GM21515 (cell line): Measurements from ENCODE around the gene TMEM273.

Source experiments
- ATAC-seq: cut with Tn5 transposase; IDR thresholded peaks from one replicate; pipeline ENCODE4 v1.9.1; 2021; ENCODE audit not compliant: unreplicated experiment

The TMEM273 gene

GRCh38 chr10:49119746-49120145 is 68.4 kb downstream of the TMEM273 start:
- ATAC-seq = no peak

GRCh38 chr10:49118430-49119074 is 69.6 kb downstream of the TMEM273 start:
- ATAC-seq = no peak

- ATAC-seq = no peak
Observed at GRCh38 chr10:49117376-49118070, 70.7 kb downstream of the TMEM273 start.

- no peak for ATAC-seq
Observed at GRCh38 chr10:49116509-49117375, 71.4 kb downstream of the TMEM273 start.

GRCh38 chr10:49115796-49116508 is 72.2 kb downstream of the TMEM273 start:
- ATAC-seq = no peak

GRCh38 chr10:49115015-49115795 is 73.0 kb downstream of the TMEM273 start, which contains the start of gene VSTM4:
Gene VSTM4 (minus strand): TSS chr10:49115522. CDS start chr10:49115485, 37 bp downstream.
- ATAC-seq = no peak

- no peak for ATAC-seq
Observed at GRCh38 chr10:49114718-49115014, 73.5 kb downstream of the TMEM273 start.

- ATAC-seq = no peak
Observed at GRCh38 chr10:49113741-49114141, 74.5 kb downstream of the TMEM273 start.

GRCh38 chr10:49112851-49113250 is 75.3 kb downstream of the TMEM273 start:
- no peak for ATAC-seq

GRCh38 chr10:49112098-49112497 is 76.1 kb downstream of the TMEM273 start:
- no peak for ATAC-seq

- no peak for ATAC-seq
Observed at GRCh38 chr10:49111320-49111698, 76.9 kb downstream of the TMEM273 start.

- no peak for ATAC-seq
Observed at GRCh38 chr10:49110684-49111319, 77.4 kb downstream of the TMEM273 start.

- no peak for ATAC-seq
Observed at GRCh38 chr10:49109669-49110340, 78.4 kb downstream of the TMEM273 start.

GRCh38 chr10:49108656-49109055 is 79.5 kb downstream of the TMEM273 start:
- ATAC-seq = no peak

- no peak for ATAC-seq
Observed at GRCh38 chr10:49107887-49108267, 80.3 kb downstream of the TMEM273 start.

GRCh38 chr10:49107111-49107886 is 80.9 kb downstream of the TMEM273 start:
- ATAC-seq = no peak

GRCh38 chr10:49106451-49106850 is 81.7 kb downstream of the TMEM273 start:
- no peak for ATAC-seq

GRCh38 chr10:49105076-49105475 is 83.1 kb downstream of the TMEM273 start:
- ATAC-seq = no peak
